ENCODE measurements around the gene BLTP3B. TPM values are rescaled to one million over a fixed set of nuclear protein-coding genes. Genes with fewer than 3 reads are reported as not detected.

The BLTP3B gene
- polyA plus RNA-seq, 1 donor: 16.9 TPM

DNA sequence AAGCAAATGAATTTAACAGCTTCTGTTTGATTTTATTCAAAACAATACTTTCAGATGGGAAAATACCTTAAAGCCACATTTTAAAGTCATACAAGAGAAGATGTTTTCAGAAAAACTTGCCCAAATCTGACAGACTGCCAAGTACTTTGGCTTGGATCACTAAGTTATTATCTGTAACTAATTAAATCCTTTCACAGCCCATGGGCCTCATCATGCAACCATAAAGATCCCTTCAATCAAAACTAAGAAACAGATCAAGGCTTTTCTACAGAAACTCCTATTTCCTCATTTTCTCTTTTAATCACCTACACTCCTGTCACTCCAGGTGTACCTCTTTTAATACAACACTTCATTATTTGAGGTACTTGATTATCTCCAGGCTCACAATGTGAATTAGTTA, 28.1 kb downstream of the BLTP3B start:
- DNase-seq: no peak

DNA sequence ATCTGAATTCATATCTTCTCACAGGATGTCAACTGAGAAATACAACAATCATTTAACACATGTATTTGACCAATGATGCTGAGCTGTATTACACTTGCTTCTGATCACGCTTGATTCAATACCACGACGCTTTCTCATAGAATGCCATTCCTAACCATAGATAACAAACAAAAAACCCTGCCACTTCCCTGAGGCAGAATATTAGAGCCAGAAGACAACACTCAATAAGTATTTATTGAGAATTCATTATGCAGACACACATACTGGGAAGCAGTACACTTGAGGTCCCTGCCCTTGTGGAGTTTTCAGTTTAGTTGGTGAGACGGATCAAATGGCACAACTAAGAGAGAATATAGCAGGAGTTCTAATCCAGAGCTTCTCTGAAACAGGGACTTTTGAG, 32.4 kb downstream of the BLTP3B start:
- DNase-seq: no peak

DNA sequence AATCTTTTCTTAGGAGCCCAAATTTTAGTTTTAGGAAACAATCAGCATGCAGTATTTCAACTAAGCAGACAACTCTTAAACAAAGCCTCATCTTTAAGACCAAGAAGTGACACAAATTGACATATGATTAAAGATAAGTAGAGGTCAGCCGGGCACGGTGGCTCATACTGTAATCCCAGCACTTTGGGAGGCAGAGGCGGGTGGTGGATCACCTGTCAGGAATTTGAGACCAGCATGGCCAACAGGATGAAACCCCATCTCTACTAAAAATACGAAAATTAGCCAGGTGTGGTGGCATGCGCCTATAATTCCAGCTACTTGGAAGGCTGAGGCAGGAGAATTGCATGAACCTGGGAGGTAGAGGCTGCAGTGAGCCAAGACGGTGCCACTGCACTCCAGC, 35.8 kb downstream of the BLTP3B start:
- DNase-seq: no peak

DNA sequence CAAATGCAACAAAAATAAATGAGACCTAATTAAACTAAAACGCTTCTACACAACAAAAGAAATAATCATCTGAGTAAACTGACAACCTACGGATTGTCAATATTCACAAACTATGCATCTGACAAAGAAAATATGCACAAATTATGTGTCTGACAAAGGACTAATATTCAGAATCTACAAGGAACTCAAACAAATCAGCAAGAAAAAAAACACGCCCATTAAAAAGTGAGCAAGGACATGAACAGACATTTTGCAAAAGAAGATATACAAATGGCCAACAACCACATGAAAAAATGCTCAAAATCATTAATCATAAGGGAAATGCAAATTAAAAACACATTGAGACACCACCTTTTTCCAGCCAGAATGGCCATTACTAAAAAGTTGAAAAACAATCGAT, 37.0 kb downstream of the BLTP3B start:
- no peak for DNase-seq

DNA sequence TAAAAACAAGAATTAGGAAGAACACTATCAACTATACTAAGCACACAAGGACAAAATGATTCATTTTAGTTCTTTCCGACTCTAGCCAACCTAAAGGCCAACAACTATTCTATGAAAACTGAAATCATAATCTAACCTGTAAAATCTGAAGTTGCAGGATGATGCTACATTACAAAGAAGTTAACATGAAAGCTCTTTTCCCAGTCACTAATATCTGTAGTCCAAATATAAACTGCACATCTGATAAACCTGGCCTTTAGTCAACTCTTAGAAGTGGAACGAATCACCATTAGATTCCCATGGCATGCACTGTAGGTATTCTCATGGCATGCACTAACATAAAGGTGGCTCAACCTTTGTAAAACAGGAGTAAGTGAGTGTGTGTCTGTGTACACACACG, 41.7 kb downstream of the BLTP3B start:
- no peak for DNase-seq

Other genes with a start within 250 kb of the BLTP3B start
- gene ANKS1B, start 157.9 kb downstream of the BLTP3B start, polyA plus RNA-seq (ENCODE audit: insufficient read length): 2.2 TPM
- gene ACTR6, start 57.9 kb upstream of the BLTP3B start, polyA plus RNA-seq (ENCODE audit: insufficient read length): 20.0 TPM
- gene DEPDC4, start 124.2 kb upstream of the BLTP3B start, polyA plus RNA-seq (ENCODE audit: insufficient read length): 2.3 TPM
- 27.3 TPM for gene SCYL2, start 124.3 kb upstream of the BLTP3B start, polyA plus RNA-seq (ENCODE audit: insufficient read length)
- gene SLC17A8, start 214.2 kb upstream of the BLTP3B start, polyA plus RNA-seq (ENCODE audit: insufficient read length): 0.19 TPM

All from hindlimb muscle (tissue), 1 donor.